Inflammatory macrophage treated with lipopolysaccharide for 1 hour (primary cell): ENCODE data around the gene AOAH.
"Not testable (repeated sequence)": the region's sequence is repeated elsewhere in the genome, so short reads cannot be mapped to it uniquely, and the experiment has no call there.

ENCODE experiments used
- DNase-seq, 2 donors: peaks; one replicate each; pipeline ENCODE4 v3.0.0-alpha.2; 2020 to 2022

Gene AOAH

DNA sequence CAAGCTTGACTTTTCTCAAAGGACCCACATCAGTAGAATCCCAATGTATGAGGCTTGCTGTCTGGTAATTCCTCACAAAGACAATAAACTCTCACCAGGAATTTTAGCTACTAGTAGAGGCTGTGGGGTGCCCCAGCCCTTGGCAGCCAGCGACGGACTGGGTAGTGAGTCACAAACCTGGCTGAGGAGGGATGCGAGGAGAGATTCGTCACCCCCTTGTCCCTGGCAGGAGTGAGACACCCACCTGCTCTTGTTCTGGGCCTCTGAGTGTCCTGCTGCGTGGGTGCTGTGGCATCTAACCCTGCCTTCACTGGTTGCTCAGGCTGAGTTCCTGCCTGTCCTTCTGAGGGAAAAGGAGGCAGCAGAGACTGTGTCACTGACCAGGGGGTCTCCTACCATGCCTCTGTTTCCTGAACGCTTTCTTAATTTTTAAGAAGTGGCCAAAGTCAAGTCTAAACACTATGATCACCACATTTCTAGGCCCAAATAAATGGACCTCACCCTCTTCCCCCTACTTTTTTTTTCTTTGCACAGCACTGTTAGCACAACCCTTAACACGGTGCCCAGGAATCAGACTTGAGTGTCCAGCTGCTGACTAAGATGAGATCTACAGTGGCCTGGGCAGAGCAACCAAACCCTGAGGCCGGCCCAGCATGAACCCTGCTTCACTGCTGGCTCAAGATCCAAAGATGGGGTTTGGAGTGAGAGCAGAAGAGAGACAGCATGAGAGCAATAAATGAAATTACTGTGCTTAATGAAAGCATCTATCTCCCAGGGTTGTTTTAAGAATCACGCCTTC lies 188.2 kb downstream of the AOAH start:
- DNase-seq = no peak

DNA sequence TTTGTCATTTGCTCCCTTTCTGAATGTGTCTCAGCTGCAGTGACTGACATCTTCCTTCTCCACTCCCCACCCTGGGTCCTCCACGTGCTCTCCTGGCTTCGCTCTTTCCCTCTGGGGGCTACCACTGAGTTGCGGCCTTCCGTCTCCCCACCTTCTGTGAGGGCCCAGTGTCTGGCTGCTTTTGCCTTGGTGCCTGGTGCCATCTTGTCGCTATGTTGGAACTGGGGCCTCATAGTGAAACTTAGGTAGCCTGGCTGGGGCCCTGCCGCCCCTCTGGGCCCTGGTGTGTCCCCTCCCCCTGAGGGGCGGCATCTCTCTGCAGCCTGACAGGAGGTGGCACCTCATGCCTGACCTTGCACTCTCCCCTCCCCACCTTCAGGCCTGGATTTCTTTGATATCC lies 190.6 kb downstream of the AOAH start:
- DNase-seq = no peak

DNA sequence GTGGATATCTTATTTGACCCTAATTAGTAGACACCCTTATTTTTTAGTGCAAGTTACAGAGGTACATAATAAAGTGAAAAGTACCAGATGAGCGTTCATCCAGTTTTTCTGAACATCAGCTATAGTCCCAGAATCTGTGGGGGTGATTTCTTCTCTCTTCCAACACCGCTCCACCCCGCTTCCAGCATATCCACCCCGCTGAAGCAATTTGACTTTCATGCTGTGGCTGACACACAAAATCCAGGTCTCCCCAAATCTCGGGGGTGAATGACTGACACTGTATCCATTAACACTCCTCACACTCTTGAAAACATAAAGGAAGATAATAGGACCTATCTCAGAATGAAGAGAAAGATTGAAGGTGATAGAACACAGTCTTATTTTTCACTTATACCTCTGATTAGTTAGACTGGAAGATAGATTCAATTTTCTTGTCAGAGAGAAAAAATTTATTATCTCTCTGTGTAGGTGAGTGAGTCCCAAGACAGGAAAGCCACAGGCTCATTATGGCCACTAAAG lies 191.3 kb downstream of the AOAH start:
- no peak for DNase-seq

DNA sequence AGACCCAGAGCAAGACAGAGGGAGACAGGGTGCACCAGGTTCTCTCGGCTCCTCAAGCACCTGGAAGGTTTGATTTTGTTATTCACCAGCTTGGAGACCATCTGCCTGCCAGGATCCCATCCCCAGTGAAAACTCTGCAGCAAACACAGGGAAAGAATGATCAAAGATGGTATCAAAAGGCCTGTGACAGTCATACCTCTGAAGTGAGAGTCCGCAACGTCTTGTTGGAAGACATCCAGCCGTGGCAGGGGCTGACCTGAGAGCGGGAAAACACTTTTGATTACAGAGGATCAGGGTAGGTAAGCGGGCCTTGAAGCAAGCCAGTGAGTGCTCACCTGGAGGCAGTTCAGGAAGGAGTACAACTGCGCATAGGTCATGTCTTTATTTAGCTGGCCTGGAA lies 192.3 kb downstream of the AOAH start:
- DNase-seq = no peak

DNA sequence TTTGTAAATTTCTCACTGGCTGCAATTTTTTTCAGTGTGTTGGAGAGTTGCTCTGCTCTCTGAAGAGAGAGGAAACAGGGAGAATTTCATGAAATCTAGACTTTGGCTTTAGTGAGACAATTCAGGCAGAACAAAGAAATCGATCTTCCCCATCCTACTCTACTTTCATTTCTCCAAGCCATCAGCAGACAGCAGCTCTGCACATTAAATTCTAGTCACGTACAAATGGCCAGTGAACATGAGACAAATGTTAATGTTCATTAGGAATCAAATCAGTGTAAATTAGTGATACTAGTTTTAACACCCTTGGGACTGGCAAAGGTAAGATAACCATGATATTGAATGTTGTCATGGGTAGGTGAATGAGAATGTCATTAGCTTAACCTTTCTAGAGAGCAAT lies 193.8 kb downstream of the AOAH start:
- DNase-seq = no peak

DNA sequence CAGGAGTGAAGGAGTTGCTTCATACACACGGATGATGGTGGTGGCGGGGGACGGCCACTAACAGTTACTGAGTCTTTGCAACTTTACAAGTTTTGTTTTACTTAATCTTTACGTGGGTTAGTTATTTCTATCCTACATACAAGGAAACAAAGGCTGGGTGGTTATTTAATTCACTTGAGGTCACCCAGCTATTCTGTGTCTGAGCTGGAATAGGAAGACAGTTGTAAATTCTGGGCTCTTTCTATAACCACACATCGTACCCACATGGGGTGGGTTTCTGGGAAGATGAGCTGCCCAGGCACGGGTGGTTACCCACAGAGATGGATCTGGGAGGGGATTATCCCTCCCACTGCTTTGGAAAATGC lies 196.8 kb downstream of the AOAH start:
- DNase-seq = no peak

DNA sequence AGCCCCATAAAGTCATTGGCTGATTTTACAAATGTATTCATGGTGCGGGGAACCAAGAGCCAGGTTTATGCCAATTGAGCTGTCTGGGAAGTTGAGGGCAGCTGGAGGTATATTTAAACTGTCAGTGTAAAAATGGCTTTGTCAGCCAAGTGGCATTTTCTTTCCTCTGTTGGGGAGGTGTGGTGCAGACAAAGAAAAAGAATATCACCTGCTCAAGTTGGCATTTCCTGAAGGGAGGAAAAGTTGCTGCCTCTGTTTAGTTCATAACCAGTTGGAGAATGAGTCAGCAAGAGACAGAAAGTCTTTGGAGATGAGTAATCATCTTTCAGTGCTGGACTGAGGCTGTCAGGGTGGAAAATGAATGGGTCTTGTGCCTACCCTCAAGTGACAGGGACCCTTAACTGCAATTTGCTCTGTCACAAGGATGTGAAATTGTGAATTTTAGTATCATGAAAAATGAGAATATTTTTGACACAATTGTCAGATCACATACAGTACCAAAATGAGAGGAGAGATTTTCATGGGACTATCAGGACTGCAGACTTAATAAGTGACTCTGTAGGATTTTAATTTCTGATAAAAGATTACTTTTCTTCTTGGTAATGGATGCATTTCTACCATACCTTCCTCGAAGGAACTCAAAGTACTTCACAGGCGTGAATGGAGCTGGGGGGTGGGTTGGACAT lies 197.3 kb downstream of the AOAH start:
- no peak for DNase-seq

DNA sequence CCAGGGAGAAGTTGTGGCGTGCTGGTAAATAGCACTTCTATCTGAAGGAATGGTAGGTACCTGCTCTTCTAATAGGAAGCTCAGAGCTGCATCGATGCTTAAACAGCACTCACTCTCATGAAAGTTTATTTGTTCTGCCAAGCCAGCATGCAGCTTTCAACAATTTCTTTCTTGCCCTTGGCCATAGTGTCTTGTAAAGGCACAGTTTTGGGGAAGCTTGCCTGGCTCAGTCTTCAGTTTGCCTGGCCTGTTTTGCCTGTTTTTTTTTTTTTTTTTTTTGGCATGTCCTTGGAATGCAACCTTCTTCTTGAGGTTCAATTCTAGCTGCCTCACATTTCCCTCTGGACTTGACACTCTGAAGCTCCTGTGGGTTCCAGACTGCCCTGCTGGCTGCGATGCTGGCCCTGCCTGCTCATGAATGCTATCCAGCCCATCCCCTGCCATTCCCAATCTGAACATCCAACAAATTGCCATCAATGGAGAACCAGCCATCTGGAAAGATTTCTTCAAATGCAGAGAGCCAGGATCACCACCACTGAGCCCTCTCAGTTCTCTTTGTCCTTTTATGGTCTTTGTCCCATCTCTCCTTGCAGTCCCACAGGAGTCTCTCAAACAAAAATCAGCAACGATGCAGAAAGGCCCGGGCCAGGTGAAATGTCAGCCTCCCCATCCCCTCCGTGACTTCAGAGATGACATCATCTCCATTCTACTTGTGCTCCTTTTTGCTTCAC lies 200.8 kb downstream of the AOAH start:
- DNase-seq = no peak

DNA sequence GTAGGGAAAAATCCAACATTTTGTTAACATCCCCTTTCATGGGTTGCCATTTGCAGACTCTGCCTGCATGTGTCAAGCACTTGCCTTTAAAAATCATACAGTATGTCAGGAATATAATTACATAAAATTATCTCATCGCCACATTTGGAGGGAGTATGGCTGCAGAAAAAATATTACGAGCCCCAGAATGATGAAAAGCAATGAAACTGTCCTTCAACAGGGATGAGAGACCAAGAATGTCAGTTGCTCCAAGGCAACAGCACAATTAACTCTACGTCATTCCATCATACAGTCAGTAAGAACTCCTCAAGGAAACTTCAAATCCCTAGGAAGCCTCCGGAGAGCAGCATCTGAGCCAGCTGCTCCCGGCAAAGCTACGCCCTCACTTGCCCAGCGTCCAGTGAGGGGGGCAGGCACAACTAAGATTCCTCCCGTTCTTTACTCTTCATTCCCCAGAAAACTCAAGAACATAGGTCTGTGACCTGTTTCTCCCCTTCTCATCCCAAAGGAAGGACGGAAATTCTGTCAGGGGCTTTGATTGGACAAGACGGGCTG lies 201.8 kb downstream of the AOAH start:
- no peak for DNase-seq

DNA sequence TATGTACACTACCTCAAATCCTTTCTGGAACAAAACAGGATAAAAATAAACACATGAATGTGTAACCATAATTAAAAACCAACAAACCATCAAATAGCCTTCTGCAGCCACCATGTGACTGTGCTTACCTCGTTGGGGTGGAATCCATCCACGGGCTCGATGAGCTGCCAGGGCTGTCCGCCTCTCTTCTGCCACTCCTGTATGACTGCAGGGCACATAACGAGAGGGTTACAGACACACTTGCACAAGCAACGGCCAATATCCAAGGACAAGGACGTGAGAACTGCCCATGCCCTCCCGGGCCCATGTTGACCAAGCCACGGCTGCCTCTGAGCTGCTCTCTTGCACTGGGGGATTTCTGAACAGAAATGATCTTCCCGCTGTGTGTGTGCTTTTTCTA lies 202.4 kb downstream of the AOAH start:
- no peak for DNase-seq

DNA sequence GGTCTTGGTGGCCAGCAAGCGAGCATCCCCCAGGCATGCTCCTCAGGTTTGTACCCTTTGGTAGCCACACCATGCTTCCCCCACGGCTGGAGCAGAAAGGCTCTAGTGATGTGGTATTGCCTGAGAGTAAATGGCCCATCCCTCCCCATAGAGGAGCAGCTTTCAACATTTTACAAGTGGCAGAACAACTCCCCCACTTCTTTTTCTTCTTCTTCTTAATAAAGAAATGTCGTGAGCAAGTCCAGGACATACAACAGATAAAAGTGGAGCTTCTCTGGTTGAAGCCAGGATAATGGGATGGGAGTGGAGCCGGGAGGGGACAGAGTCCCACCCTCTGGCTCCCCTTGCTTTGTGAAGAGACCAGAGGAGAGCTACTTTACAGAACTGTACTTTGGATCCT lies 203.2 kb downstream of the AOAH start:
- no peak for DNase-seq

DNA sequence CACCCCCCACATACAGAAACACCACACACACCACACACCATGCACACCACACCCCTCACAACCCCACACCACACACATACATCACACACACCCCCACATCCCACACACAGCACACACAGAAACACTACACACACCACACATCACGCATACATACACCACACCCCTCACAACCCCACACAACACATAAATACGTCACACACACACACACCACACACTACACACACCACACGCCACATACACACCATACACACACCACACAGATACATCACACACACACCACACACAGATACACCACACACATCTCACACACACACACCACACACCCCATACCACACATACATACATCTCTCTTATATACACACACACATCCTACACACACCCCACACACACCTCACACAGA lies 208.4 kb downstream of the AOAH start:
- DNase-seq = no peak

DNA sequence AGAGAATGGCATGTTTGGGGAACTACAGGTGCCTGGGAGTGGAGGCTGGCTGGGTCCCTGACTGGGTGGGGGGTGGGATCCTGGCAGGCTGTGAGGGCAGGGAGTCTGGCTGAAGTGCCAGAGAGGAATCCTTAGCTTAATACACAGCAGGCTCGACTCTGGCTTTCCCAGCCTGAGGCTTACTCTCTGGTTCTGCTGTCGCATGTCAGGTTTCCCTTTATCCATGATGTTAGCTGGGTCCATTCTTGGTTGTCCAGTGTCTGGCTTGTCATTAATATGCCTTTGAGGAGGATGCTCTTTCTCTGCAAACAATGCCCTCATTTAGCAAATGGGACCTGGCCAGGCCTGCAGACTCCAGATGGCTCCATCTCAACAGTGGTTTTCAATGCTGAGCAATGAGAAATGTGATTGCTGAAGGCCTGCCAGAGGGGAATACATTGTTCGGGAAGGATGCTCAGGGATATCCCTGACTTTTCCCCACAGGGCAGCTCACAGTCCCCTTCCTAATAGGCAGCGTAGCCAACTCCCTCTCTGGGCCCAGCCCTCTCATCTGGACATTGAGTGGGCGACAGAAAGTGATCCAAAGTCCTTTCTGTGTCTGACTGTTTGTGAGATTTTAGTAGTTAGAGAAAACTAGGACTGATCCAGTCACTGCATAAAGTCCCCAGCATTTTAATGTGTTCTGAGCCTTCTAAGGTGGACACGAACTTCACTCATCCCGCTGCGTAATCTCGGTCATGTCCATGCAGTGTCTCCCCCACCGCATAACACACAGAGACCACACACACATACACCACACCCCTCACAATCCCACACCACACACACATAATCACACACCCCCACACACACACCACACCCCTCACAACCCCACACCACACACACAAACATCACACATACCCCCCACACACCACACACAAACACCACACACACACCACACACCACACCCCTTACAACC lies 209.7 kb downstream of the AOAH start:
- DNase-seq = no peak

DNA sequence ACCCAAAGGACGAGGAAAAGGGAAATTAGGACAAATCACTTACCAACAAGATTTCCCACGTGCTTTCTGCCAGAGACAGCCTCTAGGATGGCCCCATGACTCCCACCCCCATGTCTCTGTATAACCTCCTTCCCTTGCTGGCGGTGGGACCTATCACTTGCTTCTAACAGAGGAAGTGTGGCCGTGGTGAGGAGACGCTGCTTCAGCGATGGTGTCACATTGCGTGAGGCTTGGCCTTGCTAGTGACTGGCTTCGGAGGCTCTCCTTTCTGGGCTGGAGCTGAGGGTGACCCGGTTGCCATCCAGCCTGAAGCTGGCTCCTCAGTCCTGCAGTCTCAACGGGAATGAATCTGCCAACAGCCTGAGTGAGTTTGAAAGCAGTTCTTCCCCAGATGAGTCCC lies 210.9 kb downstream of the AOAH start:
- DNase-seq = no peak

DNA sequence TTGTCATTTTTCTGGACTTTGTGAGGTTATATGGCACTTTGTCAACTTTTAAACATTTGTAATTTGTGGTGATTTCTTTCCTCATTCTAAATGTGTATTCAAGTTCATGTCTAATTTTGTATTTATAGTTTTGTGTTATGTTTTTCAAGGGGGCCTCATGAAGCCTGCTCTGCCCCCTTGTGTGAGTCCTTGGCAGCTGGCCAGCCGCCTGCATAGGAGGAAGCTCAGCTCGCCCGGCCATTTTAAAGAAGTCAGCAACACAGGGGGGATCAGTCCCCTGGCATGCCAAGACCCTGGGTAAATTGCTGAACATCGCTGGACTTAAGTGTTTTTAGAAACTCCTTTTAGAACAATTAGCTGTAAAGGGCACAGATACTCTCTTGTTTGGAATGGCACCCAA lies 211.7 kb downstream of the AOAH start:
- no peak for DNase-seq

DNA sequence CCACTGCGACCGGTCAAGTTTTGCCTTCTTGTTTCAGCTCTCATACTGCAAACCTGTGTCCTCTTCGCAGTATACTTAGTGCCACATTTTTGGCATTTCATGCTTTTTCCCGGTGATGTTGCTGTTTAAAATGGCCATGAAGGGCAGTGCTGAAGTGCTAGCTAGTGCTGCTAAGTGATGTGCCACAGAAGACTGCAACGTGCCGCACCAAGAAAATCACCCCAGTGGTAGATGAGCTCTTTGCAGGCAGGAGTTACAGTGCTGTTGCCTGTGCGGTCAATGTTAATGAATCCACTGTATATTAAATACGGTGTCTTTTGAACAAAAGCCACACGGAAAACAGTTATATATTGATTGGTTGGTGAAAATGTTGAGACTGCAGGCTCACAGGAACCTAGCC lies 214.3 kb downstream of the AOAH start:
- no peak for DNase-seq

DNA sequence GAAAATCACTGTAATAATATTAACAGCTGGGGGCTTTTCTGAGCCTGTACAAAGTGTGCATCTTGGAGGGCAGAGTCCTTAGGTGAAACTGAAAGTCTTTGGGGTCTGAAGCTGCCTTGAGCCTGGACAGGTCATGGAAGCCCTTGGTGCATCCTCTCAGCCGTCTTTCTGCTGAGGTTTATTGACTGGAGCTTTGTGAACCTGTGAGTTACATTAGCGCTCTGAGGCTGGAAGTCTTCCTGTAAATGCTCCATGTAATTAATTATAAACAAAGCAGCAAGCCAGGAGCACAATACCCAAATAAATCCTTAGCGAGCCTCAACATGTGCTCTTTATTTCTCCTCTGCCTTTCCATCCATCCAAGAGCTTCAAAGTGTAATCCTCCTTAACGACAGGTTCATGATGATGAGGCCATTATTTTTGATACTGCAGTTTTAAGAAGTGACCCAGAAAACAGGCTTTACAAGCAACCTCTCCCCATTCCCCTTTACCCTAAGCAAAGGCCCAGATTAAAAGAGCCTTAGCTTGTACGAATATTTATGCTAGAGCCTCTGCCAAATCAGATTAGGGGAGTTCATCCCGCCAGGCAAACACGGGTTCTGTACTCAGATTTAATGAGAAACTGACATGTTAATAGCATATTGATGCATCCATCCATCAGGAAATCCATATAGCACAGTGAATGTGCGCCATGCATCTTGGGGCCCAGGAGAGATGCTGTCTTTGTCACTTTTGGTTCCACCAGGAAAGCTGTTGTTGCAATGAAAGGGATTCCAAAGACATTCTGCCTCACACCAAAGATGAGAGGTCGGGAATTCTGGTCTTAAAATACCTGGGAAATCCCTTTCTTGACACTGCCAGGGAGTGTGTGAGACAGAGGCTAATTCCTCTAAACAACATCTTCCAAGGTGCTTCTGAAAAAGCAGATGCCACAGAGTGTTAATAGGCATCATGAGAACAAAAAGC lies 216.5 kb downstream of the AOAH start:
- DNase-seq = no peak

DNA sequence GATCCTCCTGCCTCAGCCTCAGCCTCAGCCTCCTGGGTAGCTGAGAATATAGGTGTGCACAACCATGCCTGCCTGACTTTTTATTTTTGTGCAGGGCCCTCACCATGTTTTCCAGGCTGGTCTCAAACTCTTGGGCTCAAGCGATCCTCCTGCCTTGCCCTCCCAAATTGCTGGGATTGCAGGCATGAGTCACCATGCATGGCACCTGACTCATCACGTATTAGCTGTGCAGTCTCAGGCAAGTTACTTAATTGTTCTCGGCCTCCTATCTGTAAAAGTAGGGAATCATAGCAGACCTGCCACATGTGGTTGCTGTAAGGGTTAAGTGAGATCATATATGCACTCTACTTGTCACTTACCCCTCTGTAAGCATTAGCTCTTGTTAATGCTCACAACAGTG lies 217.5 kb downstream of the AOAH start:
- DNase-seq = no peak

DNA sequence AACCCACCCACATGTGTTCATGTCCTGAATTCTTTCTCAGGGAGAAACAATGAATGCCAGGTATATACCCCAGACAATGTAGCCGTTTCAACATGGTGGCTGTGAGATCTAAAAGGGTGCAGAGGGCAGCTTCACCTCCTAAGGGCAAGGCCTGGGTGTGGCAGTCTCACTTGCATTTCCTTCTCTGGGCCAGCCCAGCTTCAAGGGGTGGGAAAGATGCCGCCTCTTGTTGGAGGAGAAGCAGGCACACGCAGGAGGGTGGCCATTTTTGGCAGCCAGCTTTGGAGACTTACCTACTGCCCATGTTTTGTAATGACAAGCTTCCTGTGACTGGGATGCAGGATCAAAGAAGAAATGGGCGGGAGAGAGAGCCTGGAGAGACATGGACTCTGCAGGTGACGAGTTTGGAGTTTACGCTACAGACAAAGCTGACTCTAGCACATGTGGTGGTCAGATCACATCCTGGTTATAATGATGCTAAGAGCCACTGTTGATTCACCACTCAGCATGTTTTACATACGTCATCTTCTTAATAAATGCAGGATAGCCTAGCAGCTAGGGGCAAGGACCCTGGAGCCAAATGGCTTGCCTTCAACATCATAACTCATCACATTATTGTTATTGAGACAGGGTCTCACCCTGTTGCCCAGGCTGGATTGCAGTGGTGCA lies 218.0 kb downstream of the AOAH start:
- no peak for DNase-seq

DNA sequence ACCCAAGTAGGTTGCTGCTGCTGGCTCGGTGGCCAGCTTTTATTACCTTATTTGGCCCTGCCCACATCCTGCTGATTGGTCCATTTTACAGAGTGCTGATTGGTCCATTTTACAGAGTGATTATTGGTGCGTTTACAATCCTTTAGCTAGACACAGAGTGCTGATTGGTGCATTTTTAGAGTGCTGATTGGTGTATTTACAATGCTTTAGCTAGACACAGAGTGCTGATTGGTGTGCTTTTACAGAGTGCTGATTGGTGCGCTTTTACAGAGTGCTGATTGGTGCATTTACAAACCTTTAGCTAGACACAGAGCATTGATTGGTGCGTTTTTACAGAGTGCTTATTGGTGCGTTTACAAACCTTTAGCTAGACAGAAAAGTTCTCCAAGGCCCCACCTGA lies 219.7 kb downstream of the AOAH start:
- DNase-seq = not testable (repeated sequence)

DNA sequence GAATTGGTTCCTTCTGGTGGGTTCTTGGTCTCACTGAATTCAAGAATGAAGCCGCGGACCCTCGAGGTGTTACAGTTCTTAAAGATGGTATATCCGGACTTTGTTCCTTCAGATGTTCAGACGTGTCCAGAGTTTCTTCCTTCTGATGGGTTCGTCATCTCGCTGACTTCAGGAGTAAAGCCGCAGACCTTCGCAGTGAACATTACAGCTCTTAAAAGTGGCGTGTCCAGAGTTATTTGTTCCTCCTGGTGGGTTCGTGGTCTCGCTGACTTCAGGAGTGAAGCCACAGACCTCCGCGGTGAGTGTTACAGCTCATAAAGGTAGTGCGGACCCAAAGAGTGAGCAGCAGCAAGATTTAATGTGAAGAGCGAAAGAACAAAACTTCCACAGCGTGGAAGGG lies 220.1 kb downstream of the AOAH start:
- not testable (repeated sequence) for DNase-seq
